Tibial artery (tissue), 4 donors: Measurements from ENCODE around the gene UBAC2.

ENCODE experiments used
- DNase-seq, 2 donors: peaks; one replicate each; pipeline ENCODE4 v3.0.0-alpha.2; 2019
- H3K27ac ChIP-seq, 2 donors: fragments of 200-600 bp; sonication (generic) in 1 of 2; 1 replicate in 1 of 2; 2 replicates in 1 of 2; pipeline ENCODE4 v1.5.1; 2018 to 2019; ENCODE audit warnings: mild to moderate bottlenecking in 1 of 2
- H3K27me3 ChIP-seq, 2 donors: fragments of 200-600 bp; sonication (generic) in 1 of 2; one replicate each; pipeline versions ENCODE4 v1.5.1 to v1.6.0; 2016 to 2019
- H3K36me3 ChIP-seq, 3 donors: fragments of 200-600 bp; sonication (generic) in 2 of 3; one replicate each; pipeline ENCODE4 v1.5.1; 2016 to 2019; ENCODE audit warnings: mild to moderate bottlenecking in 2 of 3
- H3K4me1 ChIP-seq, 4 donors: fragments of 200-600 bp; sonication (generic) in 2 of 4; 1 replicate in 3 of 4; 2 replicates in 1 of 4; pipeline ENCODE4 v1.5.1; 2016 to 2019
- H3K4me3 ChIP-seq, 2 donors: fragments of 200-600 bp; sonication (generic) in 1 of 2; 1 replicate in 1 of 2; 2 replicates in 1 of 2; pipeline ENCODE4 v1.5.1; 2018 to 2019; ENCODE audit warnings: mild to moderate bottlenecking in 2 of 2
- H3K9me3 ChIP-seq, 3 donors: fragments of 200-600 bp; sonication (generic) in 1 of 3; one replicate each; pipeline ENCODE4 v1.5.1; 2016 to 2019
- CTCF ChIP-seq, 2 experiments: fragments of 200-600 bp in 1 of 2; fragments of 450-650 bp in 1 of 2; IDR thresholded peaks; one replicate each; pipeline ENCODE4 v1.5.1; 2017 to 2019; ENCODE audit warnings: antibody characterized with exemption in 2 of 2, mild to moderate bottlenecking in 1 of 2, moderate library complexity in 1 of 2
- intact Hi-C: fragments of 100-400 bp; cut with DNase I; formaldehyde crosslinking; loops from one replicate; pipeline ENCODE4 v1.15.0; 2023; ENCODE audit warnings: low total_unique reads

UBAC2 gene

GRCh38 chr13:99251921-99252320 lies 51.3 kb downstream of the UBAC2 start:
- Histone ChIP-seq H3K36me3 (peaks cover 4 to 10% (median 8%) of the 10 kb centered on the region in 3 donors), H3K27me3 (no peaks in the 10 kb centered on the region), H3K27ac (no peak overlapping the region), H3K4me3 (no peak overlapping the region), H3K4me1 (peaks cover 0 to 10% (median 2%) of the 10 kb centered on the region in 4 donors), H3K9me3 (no peaks in the 10 kb centered on the region)
- intact Hi-C loops, result no loop called here
- DNase-seq, result no peak
- no peak for TF ChIP-seq CTCF (IDR thresholded peaks at IDR 0.05)

- Histone ChIP-seq H3K27me3 (no peaks in the 10 kb centered on the region), H3K36me3 (peaks cover 0 to 7% (median 5%) of the 10 kb centered on the region in 3 donors), H3K4me3 (no peak overlapping the region), H3K27ac (no peak overlapping the region), H3K9me3 (no peaks in the 10 kb centered on the region), H3K4me1 (peaks cover 0 to 13% (median 2%) of the 10 kb centered on the region in 4 donors)
- DNase-seq, result no peak
- intact Hi-C loops, result no loop called here
- TF ChIP-seq CTCF (IDR thresholded peaks at IDR 0.05), result no peak
Observed at GRCh38 chr13:99254830-99255229, 54.2 kb downstream of the UBAC2 start.

GRCh38 chr13:99255271-99255670 lies 54.6 kb downstream of the UBAC2 start:
- no peak overlapping the region for H3K27ac ChIP-seq

GRCh38 chr13:99256283-99256682 lies 55.6 kb downstream of the UBAC2 start:
- Histone ChIP-seq H3K9me3 (no peaks in the 10 kb centered on the region), H3K4me3 (no peak overlapping the region), H3K27ac (no peak overlapping the region), H3K36me3 (peaks cover 0 to 12% (median 5%) of the 10 kb centered on the region in 3 donors), H3K27me3 (no peaks in the 10 kb centered on the region), H3K4me1 (peaks cover 0 to 13% (median 2%) of the 10 kb centered on the region in 4 donors)
- no peak for TF ChIP-seq CTCF (IDR thresholded peaks at IDR 0.05)
- DNase-seq, result no peak
- intact Hi-C loops, result no loop called here

More at GRCh38 chr13:99255271-99255670, 54.6 kb downstream of the UBAC2 start:
- intact Hi-C loops, result no loop called here
- no peak for TF ChIP-seq CTCF (IDR thresholded peaks at IDR 0.05)
- Histone ChIP-seq H3K4me1 (peaks cover 0 to 13% (median 2%) of the 10 kb centered on the region in 4 donors), H3K9me3 (no peaks in the 10 kb centered on the region), H3K36me3 (peaks cover 0 to 11% (median 5%) of the 10 kb centered on the region in 3 donors), H3K4me3 (no peak overlapping the region), H3K27me3 (no peaks in the 10 kb centered on the region)
- no peak for DNase-seq

- no peak for TF ChIP-seq CTCF (IDR thresholded peaks at IDR 0.05)
- Histone ChIP-seq H3K4me1 (peaks cover 0 to 13% (median 2%) of the 10 kb centered on the region in 4 donors), H3K27ac (no peak overlapping the region), H3K27me3 (no peaks in the 10 kb centered on the region), H3K4me3 (no peak overlapping the region), H3K9me3 (no peaks in the 10 kb centered on the region), H3K36me3 (peaks cover 0 to 12% (median 4%) of the 10 kb centered on the region in 3 donors)
- no peak for DNase-seq
- intact Hi-C loops, result no loop called here
Observed at GRCh38 chr13:99256709-99257108, 56.1 kb downstream of the UBAC2 start.

GRCh38 chr13:99257291-99257690 lies 56.6 kb downstream of the UBAC2 start:
- Histone ChIP-seq H3K9me3 (no peaks in the 10 kb centered on the region), H3K27me3 (no peaks in the 10 kb centered on the region), H3K4me1 (peaks cover 0 to 13% (median 2%) of the 10 kb centered on the region in 4 donors), H3K36me3 (peaks cover 0 to 12% (median 0%) of the 10 kb centered on the region in 3 donors), H3K4me3 (no peak overlapping the region), H3K27ac (no peak overlapping the region)
- TF ChIP-seq CTCF (IDR thresholded peaks at IDR 0.05), result no peak
- intact Hi-C loops, result no loop called here
- no peak for DNase-seq
